H1 (cell line): Measurements from ENCODE around the gene ST8SIA4. TPM values are rescaled to one million over a fixed set of nuclear protein-coding genes. Genes with fewer than 3 reads are reported as not detected.

Experiments used
- CTCF ChIA-PET: fragments of 300-600 bp; sonication (Branson Sonifier 250); formaldehyde crosslinking; loops from one replicate; lab custom pipeline; 2021; ENCODE audit not compliant: partially characterized antibody; lab: Charles Lee
- POLR2A ChIA-PET: fragments of 300-600 bp; sonication (Branson Sonifier 250); formaldehyde crosslinking; loops from one replicate; lab custom pipeline; 2021; ENCODE audit warnings: inconsistent platforms; ENCODE audit not compliant: partially characterized antibody; lab: Charles Lee
- DNase-seq, 2 experiments: peaks; one replicate each; pipeline versions ENCODE4 v3.0.0 to v3.0.0-alpha.2; 2010 to 2022; ENCODE audit warnings: low spot score in 2 of 2, low read depth in 1 of 2, mixed read lengths in 1 of 2
- FAIRE-seq: peaks from 2 replicates; lab custom pipeline; 2011; peaks lifted over from hg19 to GRCh38; lab: Jason Lieb, UNC
- H2AFZ ChIP-seq: 2 replicates; pipeline ENCODE4 v1.8.1; 2012; ENCODE audit warnings: low read length, inconsistent platforms
- H2AK5ac ChIP-seq: 2 replicates; pipeline ENCODE4 v1.6.1; 2013; ENCODE audit warnings: low read depth, low read length
- H2BK120ac ChIP-seq: replicated peaks from 2 replicates; pipeline ENCODE3; 2013; ENCODE audit warnings: low read depth, low read length, inconsistent platforms
- H2BK12ac ChIP-seq: 2 replicates; pipeline ENCODE4 v1.6.1; 2013; ENCODE audit warnings: low read depth, low read length
- H2BK15ac ChIP-seq: 2 replicates; pipeline ENCODE4 v1.6.1; 2013; ENCODE audit warnings: low read length
- H2BK20ac ChIP-seq: 2 replicates; pipeline ENCODE4 v1.6.1; 2013; ENCODE audit warnings: low read length
- H2BK5ac ChIP-seq: 2 replicates; pipeline ENCODE4 v1.6.1; 2013; ENCODE audit warnings: low read depth, low read length
- H3K14ac ChIP-seq: 2 replicates; pipeline ENCODE4 v1.6.1; 2013; ENCODE audit warnings: inconsistent platforms; ENCODE audit not compliant: insufficient read length
- H3K18ac ChIP-seq: 2 replicates; pipeline ENCODE4 v1.6.1; 2013; ENCODE audit warnings: low read length; ENCODE audit errors: extremely low read depth
- H3K23ac ChIP-seq: 2 replicates; pipeline ENCODE4 v1.6.1; 2013; ENCODE audit warnings: inconsistent platforms; ENCODE audit not compliant: insufficient read length
- H3K23me2 ChIP-seq: 2 replicates; pipeline ENCODE4 v1.6.1; 2013; ENCODE audit warnings: low read depth, low read length
- H3K27ac ChIP-seq: 2 replicates; pipeline ENCODE4 v1.6.1; 2011; ENCODE audit warnings: low read depth, low read length, inconsistent platforms
- H3K27me3 ChIP-seq, 4 experiments: replicated peaks in 1 of 4; 1 replicate in 1 of 4; 2 replicates in 3 of 4; pipeline versions ENCODE4 v1.6.1 to v1.8.1; 2011 to 2013; ENCODE audit warnings: low read length in 3 of 4, mild to moderate bottlenecking in 3 of 4, inconsistent platforms in 2 of 4, mixed read lengths in 2 of 4, moderate library complexity in 1 of 4; ENCODE audit not compliant: control insufficient read depth in 3 of 4, insufficient read depth in 3 of 4; ENCODE audit errors: extremely low read depth in 1 of 4
- H3K36me3 ChIP-seq, 4 experiments: 2 replicates each; pipeline versions ENCODE4 v1.6.1 to v1.8.1; 2011 to 2013; ENCODE audit warnings: mild to moderate bottlenecking in 4 of 4, low read length in 3 of 4, moderate library complexity in 2 of 4, control low read depth in 1 of 4, inconsistent platforms in 1 of 4; ENCODE audit not compliant: insufficient read depth in 4 of 4, control insufficient read depth in 2 of 4
- H3K4ac ChIP-seq: replicated peaks from 2 replicates; pipeline ENCODE3; 2013; ENCODE audit warnings: low read length, low read depth, mixed read lengths, inconsistent platforms; ENCODE audit not compliant: insufficient read length
- H3K4me1 ChIP-seq, 4 experiments: replicated peaks in 1 of 4; 1 replicate in 1 of 4; 2 replicates in 3 of 4; pipeline versions ENCODE4 v1.6.1 to v1.8.1; 2011 to 2013; ENCODE audit warnings: low read length in 3 of 4, inconsistent platforms in 2 of 4, mixed read lengths in 1 of 4; ENCODE audit not compliant: insufficient read depth in 4 of 4, control insufficient read depth in 3 of 4
- H3K4me2 ChIP-seq, 2 experiments: 2 replicates each; pipeline versions ENCODE4 v1.6.1 to v1.8.1; 2011 to 2013; ENCODE audit warnings: low read depth in 2 of 2, low read length in 2 of 2, control low read depth in 1 of 2, inconsistent platforms in 1 of 2, mild to moderate bottlenecking in 1 of 2; ENCODE audit not compliant: insufficient read depth in 1 of 2
- H3K4me3 ChIP-seq, 4 experiments: fragments of 200-600, 300-600 bp in 1 of 4; sonication (generic), shearing (Covaris generic), sonication (Bioruptor Twin) in 1 of 4; 2 replicates each; pipeline versions ENCODE4 v1.5.1 to v1.8.1; 2011 to 2016; ENCODE audit warnings: low read length in 4 of 4, low read depth in 3 of 4, control low read depth in 2 of 4, inconsistent platforms in 2 of 4, mild to moderate bottlenecking in 2 of 4, mixed read lengths in 1 of 4, moderate library complexity in 1 of 4; ENCODE audit not compliant: insufficient read depth in 2 of 4; ENCODE audit errors: extremely low read depth in 1 of 4
- H3K56ac ChIP-seq: replicated peaks from 2 replicates; pipeline ENCODE3; 2013; ENCODE audit warnings: low read depth, mild to moderate bottlenecking, mixed read lengths, low read length, inconsistent platforms; ENCODE audit not compliant: insufficient read length
- H3K79me1 ChIP-seq: 2 replicates; pipeline ENCODE4 v1.6.1; 2013; ENCODE audit warnings: low read depth, low read length, control low read depth
- H3K79me2 ChIP-seq, 2 experiments: 2 replicates each; pipeline versions ENCODE4 v1.6.1 to v1.8.1; 2012 to 2013; ENCODE audit warnings: low read length in 2 of 2, mild to moderate bottlenecking in 2 of 2, inconsistent platforms in 1 of 2; ENCODE audit not compliant: insufficient read depth in 2 of 2, control insufficient read depth in 1 of 2
- H3K9ac ChIP-seq, 4 experiments: replicated peaks in 1 of 4; 1 replicate in 1 of 4; 2 replicates in 3 of 4; pipeline versions ENCODE4 v1.6.1 to v1.8.1; 2011 to 2013; ENCODE audit warnings: low read depth in 3 of 4, low read length in 3 of 4, control low read depth in 2 of 4, mild to moderate bottlenecking in 2 of 4, moderate library complexity in 2 of 4, inconsistent platforms in 1 of 4; ENCODE audit errors: extremely low read depth in 1 of 4
- H3K9me3 ChIP-seq, 2 experiments: 2 replicates each; pipeline versions ENCODE4 v1.6.1 to v1.8.1; 2012 to 2013; ENCODE audit warnings: mild to moderate bottlenecking in 2 of 2, moderate library complexity in 2 of 2, control low read depth in 1 of 2, inconsistent platforms in 1 of 2, low read depth in 1 of 2, low read length in 1 of 2, mixed read lengths in 1 of 2; ENCODE audit not compliant: insufficient read depth in 2 of 2
- H4K20me1 ChIP-seq, 2 experiments: replicated peaks in 1 of 2; 2 replicates each; pipeline versions ENCODE3 to v1.8.1; 2011 to 2013; ENCODE audit warnings: inconsistent platforms in 2 of 2, low read length in 2 of 2, mild to moderate bottlenecking in 1 of 2; ENCODE audit not compliant: insufficient read depth in 2 of 2, control insufficient read depth in 1 of 2
- H4K5ac ChIP-seq: 2 replicates; pipeline ENCODE4 v1.6.1; 2013; ENCODE audit warnings: low read length, low read depth, mixed read lengths, inconsistent platforms; ENCODE audit not compliant: insufficient read length
- H4K8ac ChIP-seq: 2 replicates; pipeline ENCODE4 v1.8.0; 2013; ENCODE audit warnings: mild to moderate bottlenecking, moderate library complexity, low read length, inconsistent platforms; ENCODE audit not compliant: insufficient read depth; ENCODE audit errors: extremely low read depth
- H4K91ac ChIP-seq: replicated peaks from 2 replicates; pipeline ENCODE3; 2013; ENCODE audit warnings: low read length, mixed read lengths, inconsistent platforms; ENCODE audit not compliant: insufficient read length
- ASH2L ChIP-seq: fragments of 200-600, 300-600 bp; sonication (generic); IDR thresholded peaks from one replicate; pipeline ENCODE4 v1.7.1; 2017; ENCODE audit warnings: low read length
- BCL11A ChIP-seq, 2 experiments: IDR thresholded peaks; one replicate each; pipeline ENCODE4 v1.6.1; 2011; ENCODE audit warnings: low read depth in 2 of 2, low read length in 2 of 2, mild to moderate bottlenecking in 2 of 2
- BRCA1 ChIP-seq: IDR thresholded peaks from 2 replicates; pipeline ENCODE4 v1.6.1; 2012; ENCODE audit warnings: low read depth, low read length, improper control_type of control experiment
- CREB1 ChIP-seq: IDR thresholded peaks from 2 replicates; pipeline ENCODE4 v1.6.1; 2012; ENCODE audit warnings: inconsistent platforms
- KDM4A ChIP-seq: IDR thresholded peaks from one replicate; pipeline ENCODE4 v1.7.1; 2012; ENCODE audit warnings: low read depth, mild to moderate bottlenecking, moderate library complexity, low read length, inconsistent platforms; ENCODE audit not compliant: severe bottlenecking
- KDM5A ChIP-seq: fragments of 200-600 bp; IDR thresholded peaks from 2 replicates; pipeline ENCODE4 v1.7.1; 2012; ENCODE audit warnings: mild to moderate bottlenecking, low read length, inconsistent platforms, mixed read lengths
- NANOG ChIP-seq: IDR thresholded peaks from 2 replicates; pipeline ENCODE4 v1.6.1; 2011; ENCODE audit warnings: low read length, low read depth, mild to moderate bottlenecking, inconsistent platforms; ENCODE audit not compliant: insufficient read depth, poor library complexity, severe bottlenecking
- PHF8 ChIP-seq: fragments of 200-600 bp; sonication (generic); conservative IDR thresholded peaks from 2 replicates; pipeline ENCODE4 v1.7.1; 2012; ENCODE audit warnings: low read depth, mild to moderate bottlenecking, inconsistent platforms, low read length, moderate library complexity
- POLR2A ChIP-seq, 2 experiments: IDR thresholded peaks; 1 replicate in 1 of 2; 2 replicates in 1 of 2; pipeline ENCODE4 v1.6.1; 2011; ENCODE audit warnings: low read depth in 2 of 2, low read length in 2 of 2, mild to moderate bottlenecking in 2 of 2; ENCODE audit errors: control extremely low read depth in 1 of 2
- POLR2AphosphoS5 ChIP-seq: IDR thresholded peaks from 2 replicates; pipeline ENCODE4 v1.6.1; 2011; ENCODE audit warnings: low read depth, low read length
- TCF12 ChIP-seq: IDR thresholded peaks from 2 replicates; pipeline ENCODE4 v1.6.1; 2011; ENCODE audit warnings: low read depth, mild to moderate bottlenecking, low read length
- YY1 ChIP-seq: IDR thresholded peaks from 2 replicates; pipeline ENCODE4 v1.6.1; 2011; ENCODE audit warnings: low read depth, mild to moderate bottlenecking, low read length
- polyA plus RNA-seq, 7 experiments: library from polyadenylated mRNA; depleted of rRNA in 3 of 7; stranded (reverse) in 5 of 7; unstranded in 2 of 7; fragments of >200 nt in 5 of 7; fragments of 200-250 nt in 2 of 7; gene quantifications; 1 replicate in 5 of 7; 2 replicates in 1 of 7; 4 replicates in 1 of 7; pipeline versions ENCODE4 v1.2.1 to v1.2.3, GENCODE V29; 2011 to 2013; ENCODE audit warnings: missing spikeins in 2 of 7, mixed read lengths in 2 of 7
- total RNA-seq: library from RNA; stranded (reverse); fragmentation: NEBNext Ultra II Directional; extraction: Animal tissue kit (Norgen Biotek cat#: 25700); gene quantifications from 2 replicates; pipeline ENCODE4 v1.2.1, GENCODE V29; 2021
- TF ChIP-seq, protein P1 (sequence below), 3 experiments: IDR thresholded peaks; 1 replicate in 2 of 3; 2 replicates in 1 of 3; pipeline versions ENCODE4 v1.5.1 to v1.6.1; 2011; ENCODE audit warnings: low read length in 3 of 3, mild to moderate bottlenecking in 3 of 3, inconsistent platforms in 2 of 3, low read depth in 1 of 3, moderate library complexity in 1 of 3; ENCODE audit not compliant: insufficient read depth in 1 of 3; ENCODE audit errors: control extremely low read depth in 1 of 3

The ST8SIA4 gene
- total and polyA plus RNA-seq, 2 of the 8 experiments (the other 6 are each of a cell fraction or from before 2014, with no cell fraction given) = 0.08 to 0.50 TPM

DNA sequence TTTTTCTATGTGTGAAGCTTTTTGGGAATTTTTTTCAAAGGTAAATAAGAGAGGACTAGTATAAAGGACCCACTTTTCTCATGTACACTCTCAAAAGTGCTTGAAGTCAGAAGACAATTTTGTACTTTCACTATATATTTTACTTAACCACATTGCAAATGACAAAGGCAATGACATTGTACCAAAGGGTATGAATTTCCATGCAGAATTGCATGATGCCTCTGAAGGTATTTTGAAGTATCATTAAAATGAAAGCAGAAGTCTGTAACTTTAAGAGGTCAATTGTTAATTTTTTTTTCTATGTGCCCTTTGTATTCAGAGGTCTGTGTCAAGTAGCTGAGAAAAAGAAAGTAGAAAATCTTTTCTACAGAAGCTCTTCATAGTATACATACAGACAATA, 84.7 kb downstream of the ST8SIA4 start:
- no peak overlapping the region for H3K23ac ChIP-seq
- H3K36me3 ChIP-seq = no peaks in the 10 kb centered on the region
- no peak overlapping the region for H3K4me2 ChIP-seq
- no peak overlapping the region for H3K14ac ChIP-seq
- no peak overlapping the region for H2AK5ac ChIP-seq
- no peak overlapping the region for H3K18ac ChIP-seq
- H2BK20ac ChIP-seq = no peak overlapping the region
- no peak overlapping the region for H4K91ac ChIP-seq
- no peak overlapping the region for H3K4me3 ChIP-seq
- no peak overlapping the region for H4K8ac ChIP-seq
- H3K9me3 ChIP-seq = no peaks in the 10 kb centered on the region
- no peak overlapping the region for H2BK15ac ChIP-seq
- H3K4me1 ChIP-seq = no peaks in the 10 kb centered on the region
- no peak overlapping the region for H2BK120ac ChIP-seq
- H3K23me2 ChIP-seq = no peaks in the 10 kb centered on the region
- no peaks in the 10 kb centered on the region for H3K27me3 ChIP-seq
- FAIRE-seq (no peak), DNase-seq (no peak)
- H3K79me1 ChIP-seq = no peaks in the 10 kb centered on the region
- H3K4ac ChIP-seq = no peak overlapping the region
- CTCF ChIA-PET = no interaction called here
- H3K9ac ChIP-seq = no peak overlapping the region
- no peak overlapping the region for H2AFZ ChIP-seq
- H4K5ac ChIP-seq = no peak overlapping the region
- no peaks in the 10 kb centered on the region for H3K79me2 ChIP-seq
- POLR2A ChIA-PET = no interaction called here
- H3K27ac ChIP-seq = no peak overlapping the region
- H4K20me1 ChIP-seq = peaks cover 0 to 1% of the 10 kb centered on the region in 2 experiments
- H2BK12ac ChIP-seq = no peak overlapping the region
- no peak overlapping the region for H3K56ac ChIP-seq
- H2BK5ac ChIP-seq = no peak overlapping the region
- TF ChIP-seq POLR2AphosphoS5 = no peak
- no peak for TF ChIP-seq KDM4A
- no peak for TF ChIP-seq PHF8
- TF ChIP-seq NANOG = no peak
- no peak for TF ChIP-seq BCL11A (IDR thresholded peaks at IDR 0.05; ENCODE audit: low read depth in 2 of 2, low read length in 2 of 2)
- no peak for TF ChIP-seq BRCA1
- no peak for TF ChIP-seq KDM5A
- TF ChIP-seq, protein P1, sequence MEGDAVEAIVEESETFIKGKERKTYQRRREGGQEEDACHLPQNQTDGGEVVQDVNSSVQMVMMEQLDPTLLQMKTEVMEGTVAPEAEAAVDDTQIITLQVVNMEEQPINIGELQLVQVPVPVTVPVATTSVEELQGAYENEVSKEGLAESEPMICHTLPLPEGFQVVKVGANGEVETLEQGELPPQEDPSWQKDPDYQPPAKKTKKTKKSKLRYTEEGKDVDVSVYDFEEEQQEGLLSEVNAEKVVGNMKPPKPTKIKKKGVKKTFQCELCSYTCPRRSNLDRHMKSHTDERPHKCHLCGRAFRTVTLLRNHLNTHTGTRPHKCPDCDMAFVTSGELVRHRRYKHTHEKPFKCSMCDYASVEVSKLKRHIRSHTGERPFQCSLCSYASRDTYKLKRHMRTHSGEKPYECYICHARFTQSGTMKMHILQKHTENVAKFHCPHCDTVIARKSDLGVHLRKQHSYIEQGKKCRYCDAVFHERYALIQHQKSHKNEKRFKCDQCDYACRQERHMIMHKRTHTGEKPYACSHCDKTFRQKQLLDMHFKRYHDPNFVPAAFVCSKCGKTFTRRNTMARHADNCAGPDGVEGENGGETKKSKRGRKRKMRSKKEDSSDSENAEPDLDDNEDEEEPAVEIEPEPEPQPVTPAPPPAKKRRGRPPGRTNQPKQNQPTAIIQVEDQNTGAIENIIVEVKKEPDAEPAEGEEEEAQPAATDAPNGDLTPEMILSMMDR (IDR thresholded peaks at IDR 0.05; ENCODE audit: control extremely low read depth in 1 of 3, insufficient read depth in 1 of 3, low read depth in 1 of 3, low read length in 3 of 3) = no peak
- TF ChIP-seq TCF12 = no peak
- TF ChIP-seq ASH2L = no peak
- no peak for TF ChIP-seq POLR2A (IDR thresholded peaks at IDR 0.05; ENCODE audit: control extremely low read depth in 1 of 2, low read depth in 2 of 2, low read length in 2 of 2)
- TF ChIP-seq YY1 = no peak
- TF ChIP-seq CREB1 = no peak
